Measurements from ENCODE around the gene SEMA6C.
"Not testable (repeated sequence)": the region's sequence is repeated elsewhere in the genome, so short reads cannot be mapped to it uniquely, and the experiment has no call there.

SEMA6C gene

GRCh38 chr1:151124763-151125403 is 21.5 kb downstream of the SEMA6C start:
- no peak for DNase-seq

DNA sequence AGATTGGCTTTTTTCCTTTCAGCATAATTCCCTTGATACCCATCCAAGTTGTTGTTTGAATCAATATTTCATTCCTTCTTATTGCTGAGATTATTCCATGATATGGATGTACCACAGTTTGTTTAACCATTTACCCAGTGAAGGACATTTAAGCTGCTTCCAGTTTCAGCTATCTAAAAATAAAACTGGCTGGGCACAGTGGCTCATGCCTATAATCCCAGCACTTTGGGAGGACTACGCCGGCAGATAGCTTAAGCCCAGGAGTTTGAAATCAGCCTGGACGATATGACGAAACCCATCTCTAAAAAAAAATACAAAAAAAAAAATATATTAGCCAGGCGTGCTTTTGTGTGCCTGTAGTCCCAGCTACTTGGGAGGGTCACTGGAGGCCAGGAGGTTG is 32.6 kb downstream of the SEMA6C start:
- DNase-seq: no peak

DNA sequence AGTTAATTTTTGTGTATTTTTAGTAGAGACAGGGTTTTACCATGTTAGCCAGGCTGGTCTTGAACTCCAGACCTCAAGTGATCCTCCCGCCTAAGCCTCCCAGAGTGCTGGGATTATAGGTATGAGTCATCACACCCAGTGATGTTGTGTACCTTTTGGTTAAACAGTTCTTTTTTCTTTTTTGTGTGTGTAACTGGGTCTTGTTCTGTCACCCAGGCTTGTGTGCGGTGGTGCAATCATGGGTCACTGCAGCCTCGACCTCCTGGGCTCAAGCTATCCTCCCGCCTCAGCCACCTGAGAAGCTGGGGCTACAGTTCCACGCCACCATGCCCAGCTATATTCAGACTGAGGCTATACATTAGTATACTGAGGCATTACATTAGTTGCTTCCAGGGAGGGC is 38.1 kb downstream of the SEMA6C start:
- no peak for DNase-seq

- DNase-seq: no peak
These were observed 39.5 kb downstream of the SEMA6C start for GRCh38 chr1:151106894-151107293.

DNA sequence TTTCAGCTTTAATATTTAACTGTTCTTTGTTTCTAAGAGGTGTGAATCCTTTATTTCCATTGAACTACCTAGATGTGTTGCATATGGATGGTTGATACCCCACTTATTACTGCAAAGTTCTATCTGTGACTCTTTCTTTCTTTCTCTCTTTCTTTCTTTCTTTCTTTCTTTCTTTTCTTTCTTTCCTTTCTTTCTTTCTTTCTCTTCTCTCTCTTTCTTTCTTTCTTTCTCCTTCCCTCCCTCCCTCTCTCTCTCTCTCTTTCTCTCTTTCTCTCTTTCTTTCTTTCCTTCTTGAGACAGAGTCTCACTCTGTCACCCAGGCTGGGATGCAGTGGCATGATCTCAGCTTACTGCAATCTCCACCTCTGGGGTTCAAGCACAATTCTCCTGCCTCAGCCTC is 41.8 kb downstream of the SEMA6C start:
- DNase-seq: no peak

DNA sequence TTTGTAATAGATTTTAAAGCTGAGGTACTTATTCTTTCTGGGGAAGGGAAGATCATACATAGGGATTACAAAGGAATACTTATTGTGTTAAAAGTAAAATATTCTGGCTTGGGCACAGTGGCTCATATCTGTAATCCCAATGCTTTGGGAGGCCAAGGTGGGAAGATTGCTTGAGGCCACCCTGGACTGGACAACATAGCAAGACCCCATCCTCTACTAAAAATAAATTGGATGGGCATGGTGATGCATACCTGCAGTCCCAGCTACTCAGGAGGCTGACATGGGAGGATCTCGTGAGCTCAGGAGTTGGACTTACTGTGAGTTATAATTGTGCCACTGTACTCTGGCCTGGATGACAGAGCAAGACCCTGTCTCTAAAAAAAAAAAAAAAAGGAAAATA is 48.3 kb downstream of the SEMA6C start:
- no peak for DNase-seq

DNA sequence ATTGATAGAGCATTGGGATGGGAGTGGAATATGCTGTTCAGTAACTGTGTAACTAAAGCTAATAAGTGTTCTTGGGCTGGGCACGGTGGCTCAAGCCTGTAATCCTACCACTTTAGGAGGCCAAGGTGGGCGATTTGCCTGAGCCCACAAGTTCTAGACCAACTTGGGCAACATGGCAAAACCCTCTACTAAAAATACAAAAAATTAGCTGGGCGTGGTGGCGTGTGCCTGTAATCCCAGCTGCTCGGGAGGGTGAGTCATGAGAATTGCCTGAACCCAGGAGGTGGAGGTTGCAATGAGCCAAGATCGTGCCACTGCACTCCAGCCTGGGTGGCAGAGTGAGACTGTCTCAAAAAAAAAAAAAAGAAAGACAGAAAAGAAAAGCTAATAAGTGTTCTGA is 49.0 kb downstream of the SEMA6C start:
- DNase-seq: not testable (repeated sequence)

GRCh38 chr1:151085953-151086559 is 60.4 kb downstream of the SEMA6C start:
- DNase-seq: no peak
